HG02798 (cell line): ENCODE measurements around the gene NRG3.

ENCODE experiments used
- ATAC-seq: cut with Tn5 transposase; IDR thresholded peaks from one replicate; pipeline ENCODE4 v1.9.1; 2021; ENCODE audit warnings: mild to moderate bottlenecking; ENCODE audit not compliant: unreplicated experiment, poor library complexity

The NRG3 gene

GRCh38 chr10:82429302-82429701 is 554.3 kb downstream of the NRG3 start:
- no peak for ATAC-seq

GRCh38 chr10:82438277-82438676 is 563.3 kb downstream of the NRG3 start:
- no peak for ATAC-seq

GRCh38 chr10:82440775-82441174 is 565.8 kb downstream of the NRG3 start:
- no peak for ATAC-seq

- ATAC-seq, result no peak
Observed at GRCh38 chr10:82452046-82452445, 577.1 kb downstream of the NRG3 start.

GRCh38 chr10:82452676-82453075 is 577.7 kb downstream of the NRG3 start:
- no peak for ATAC-seq

- no peak for ATAC-seq
Observed at GRCh38 chr10:82453678-82454293, 578.8 kb downstream of the NRG3 start.

GRCh38 chr10:82462910-82463551 is 588.0 kb downstream of the NRG3 start:
- no peak for ATAC-seq

- no peak for ATAC-seq
Observed at GRCh38 chr10:82463614-82464013, 588.6 kb downstream of the NRG3 start.

GRCh38 chr10:82464191-82464818 is 589.3 kb downstream of the NRG3 start:
- ATAC-seq, result no peak

GRCh38 chr10:82464966-82465365 is 590.0 kb downstream of the NRG3 start:
- no peak for ATAC-seq

GRCh38 chr10:82468453-82468852 is 593.5 kb downstream of the NRG3 start:
- ATAC-seq, result no peak

- no peak for ATAC-seq
Observed at GRCh38 chr10:82472406-82473335, 597.7 kb downstream of the NRG3 start.

GRCh38 chr10:82477776-82478175 is 602.8 kb downstream of the NRG3 start:
- no peak for ATAC-seq

- ATAC-seq, result no peak
Observed at GRCh38 chr10:82492647-82493046, 617.7 kb downstream of the NRG3 start.

- ATAC-seq, result no peak
Observed at GRCh38 chr10:82496114-82496513, 621.1 kb downstream of the NRG3 start.

- no peak for ATAC-seq
Observed at GRCh38 chr10:82497439-82497838, 622.4 kb downstream of the NRG3 start.

- no peak for ATAC-seq
Observed at GRCh38 chr10:82498976-82499375, 624.0 kb downstream of the NRG3 start.

GRCh38 chr10:82505009-82505408 is 630.0 kb downstream of the NRG3 start:
- ATAC-seq, result no peak

GRCh38 chr10:82506680-82507376 is 631.8 kb downstream of the NRG3 start:
- no peak for ATAC-seq

GRCh38 chr10:82515256-82515655 is 640.3 kb downstream of the NRG3 start:
- no peak for ATAC-seq
